ENCODE measurements around the gene PPP4R4. TPM values are rescaled to one million over a fixed set of nuclear protein-coding genes. Genes with fewer than 3 reads are reported as not detected.

Gene PPP4R4
- total and polyA plus RNA-seq, 12 donors, result 0.08 to 6.2 (median 0.55) TPM

DNA sequence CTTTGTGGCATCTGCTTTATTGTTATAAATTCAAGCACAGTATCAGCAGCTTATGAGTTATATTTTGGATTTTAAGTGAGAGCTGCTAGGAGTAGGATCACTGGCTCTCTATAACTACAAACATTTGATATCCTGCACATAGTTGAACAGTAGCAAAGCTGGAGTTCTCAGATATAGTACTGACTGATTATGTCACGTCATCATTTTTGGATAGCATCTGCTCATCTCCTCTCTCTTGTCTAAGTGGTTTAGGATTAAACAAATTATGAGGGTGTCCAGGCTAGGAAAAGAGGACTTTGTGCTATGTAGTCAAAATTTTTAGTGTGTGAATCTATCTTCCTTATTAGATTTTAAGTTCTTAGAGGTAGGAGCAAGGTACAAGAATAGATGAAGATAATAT is 18.4 kb downstream of the PPP4R4 start:
- no peak overlapping the region for H3K4me3 ChIP-seq
- H3K27ac ChIP-seq, result no peak overlapping the region
- TF ChIP-seq CTCF (IDR thresholded peaks at IDR 0.05) (no peak), POLR2A (IDR thresholded peaks at IDR 0.05) (no peak)
- DNase-seq, result no peak
- no peaks in the 10 kb centered on the region for H3K4me1 ChIP-seq (replicated peaks in 1 of 2)
- peaks cover 3% of the 10 kb centered on the region for H3K27me3 ChIP-seq
- H3K36me3 ChIP-seq (replicated peaks in 1 of 2), result no peaks in the 10 kb centered on the region
- intact Hi-C loops (cut with DNase I), result no loop called here
- WGBS, 4 donors, result 57 to 72% (median 67%) methylated on average over 1 of the region's 1 CpG
- no peaks in the 10 kb centered on the region for H3K9me3 ChIP-seq (replicated peaks in 1 of 3)

DNA sequence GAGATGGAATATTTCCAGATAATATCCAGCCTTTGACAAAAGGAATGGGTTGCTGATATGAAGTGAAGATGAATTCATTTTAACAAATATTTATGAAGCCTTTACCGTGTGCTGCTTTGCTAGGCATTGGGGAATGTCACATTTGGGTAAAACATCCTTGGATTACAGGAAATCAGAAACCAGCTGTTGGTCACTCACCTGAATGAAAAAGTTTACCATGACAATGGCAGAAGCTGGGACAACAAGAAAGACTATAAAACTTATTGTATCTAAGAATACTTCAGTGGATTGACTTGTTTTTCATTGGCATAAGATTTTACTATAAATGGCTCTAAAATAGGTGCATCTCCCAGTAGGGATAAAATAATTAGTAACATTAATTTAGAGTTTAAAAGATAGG is 19.7 kb downstream of the PPP4R4 start:
- no peaks in the 10 kb centered on the region for H3K36me3 ChIP-seq (replicated peaks in 1 of 2)
- DNase-seq, result no peak
- H3K4me1 ChIP-seq (replicated peaks in 1 of 2), result no peaks in the 10 kb centered on the region
- H3K27ac ChIP-seq, result no peak overlapping the region
- no peak for TF ChIP-seq CTCF (IDR thresholded peaks at IDR 0.05)
- no peak for TF ChIP-seq POLR2A (IDR thresholded peaks at IDR 0.05)
- H3K27me3 ChIP-seq, result no peaks in the 10 kb centered on the region
- intact Hi-C loops (cut with DNase I), result no loop called here
- WGBS, 4 donors, result 50 to 64% (median 62%) methylated on average over 1 of the region's 1 CpG
- H3K9me3 ChIP-seq (replicated peaks in 1 of 3), result no peaks in the 10 kb centered on the region
- no peak overlapping the region for H3K4me3 ChIP-seq

DNA sequence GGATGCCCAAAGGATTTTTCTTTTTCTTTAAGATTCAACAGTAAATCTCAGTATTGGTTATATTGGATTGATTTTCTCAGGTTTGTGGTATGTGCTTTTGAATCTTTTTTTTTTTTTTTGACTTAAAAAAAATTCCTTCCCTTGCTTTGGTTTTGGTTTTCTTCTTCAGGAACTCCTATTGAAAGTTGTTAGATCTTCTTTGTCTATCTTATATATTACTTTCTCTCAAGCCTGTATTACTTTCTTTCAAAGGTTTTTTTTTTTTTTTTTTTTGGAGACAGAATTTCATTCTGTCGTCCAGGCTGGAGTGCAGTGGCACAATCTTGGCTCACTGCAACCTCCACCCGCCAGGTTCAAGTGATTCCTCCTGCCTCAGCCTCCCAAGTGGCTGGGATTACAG is 21.9 kb downstream of the PPP4R4 start:
- intact Hi-C loops (cut with DNase I), result no loop called here
- 82 to 90% (median 89%) methylated on average over 2 of the region's 2 CpGs for WGBS, 4 donors
- Histone ChIP-seq H3K4me3 (no peak overlapping the region), H3K9me3 (replicated peaks in 1 of 3) (no peaks in the 10 kb centered on the region), H3K27ac (no peak overlapping the region), H3K36me3 (replicated peaks in 1 of 2) (no peaks in the 10 kb centered on the region), H3K27me3 (no peaks in the 10 kb centered on the region), H3K4me1 (replicated peaks in 1 of 2) (no peaks in the 10 kb centered on the region)
- DNase-seq, result no peak
- TF ChIP-seq CTCF (IDR thresholded peaks at IDR 0.05) (no peak), POLR2A (IDR thresholded peaks at IDR 0.05) (no peak)

GRCh38 chr14:94203473-94204210 is 29.5 kb downstream of the PPP4R4 start:
- no peak for DNase-seq
- Histone ChIP-seq H3K36me3 (replicated peaks in 1 of 2) (no peaks in the 10 kb centered on the region), H3K4me1 (replicated peaks in 1 of 2) (no peaks in the 10 kb centered on the region), H3K27me3 (no peaks in the 10 kb centered on the region), H3K27ac (no peak overlapping the region), H3K4me3 (no peak overlapping the region), H3K9me3 (replicated peaks in 1 of 3) (peaks cover 0 to 15% (median 0%) of the 10 kb centered on the region in 3 donors)
- 59 to 79% (median 66%) methylated on average over 2 of the region's 2 CpGs for WGBS, 4 donors
- TF ChIP-seq CTCF (IDR thresholded peaks at IDR 0.05) (no peak), POLR2A (IDR thresholded peaks at IDR 0.05) (no peak)
- intact Hi-C loops (cut with DNase I), result no loop called here
